Fibroblast of skin of left biceps (primary cell): ENCODE results near the gene ADAMTS2.

ENCODE experiments used
- DNase-seq, 2 experiments: peaks; one replicate each; pipeline ENCODE4 v3.0.0-alpha.2; 2013; ENCODE audit warnings: low read depth in 2 of 2

The ADAMTS2 gene

DNA sequence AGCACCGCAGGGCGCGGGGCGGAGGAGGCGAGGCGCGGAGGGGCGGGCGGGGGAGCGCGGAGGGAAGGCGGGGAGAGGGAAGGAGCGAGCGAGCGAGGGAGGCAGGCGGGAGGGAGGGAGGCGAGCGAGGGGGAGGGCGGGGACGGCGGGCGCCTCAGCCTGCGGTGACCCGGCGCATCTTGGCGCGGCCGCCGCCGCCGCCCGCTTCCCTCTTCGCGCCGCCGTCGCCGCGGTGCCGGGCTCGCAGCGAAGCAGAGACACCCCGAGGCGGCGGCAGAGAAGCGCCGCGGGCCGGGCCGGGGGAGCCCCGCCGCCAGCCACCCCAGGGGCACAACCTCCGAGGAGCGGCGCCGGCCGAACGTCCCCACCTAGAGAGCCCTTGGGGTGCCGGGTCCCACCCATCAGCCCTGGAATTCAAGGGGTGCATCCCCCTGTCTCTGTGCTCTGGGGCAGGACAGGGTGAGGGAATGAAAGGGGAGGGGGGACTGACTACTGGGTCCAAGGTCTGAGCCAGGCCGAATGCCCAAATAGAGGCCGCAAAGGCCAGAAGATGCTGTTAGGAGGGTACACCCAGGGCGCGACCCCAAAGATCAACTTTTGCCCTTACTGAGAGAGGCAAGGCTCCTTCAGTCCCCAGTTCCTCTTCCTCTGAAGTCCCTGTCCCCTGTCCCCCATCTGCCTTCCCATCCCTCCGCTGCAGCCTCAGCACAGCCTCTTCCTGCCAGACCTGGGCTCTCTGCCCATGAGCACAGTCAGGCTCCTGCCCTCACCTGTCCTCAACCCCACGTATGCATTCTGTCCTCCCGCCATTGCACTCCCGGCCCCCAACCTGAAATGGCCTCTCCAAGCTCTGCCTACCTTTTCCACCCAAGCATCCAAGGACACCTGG is at the start of gene ADAMTS2:
TSS of gene ADAMTS2 (minus strand) at position 29 of the 889 bp plus-strand sequence. CDS start 133 bp downstream, outside the sequence.
- peak in 1 of 2 experiments; percentile 21 for DNase-seq

DNA sequence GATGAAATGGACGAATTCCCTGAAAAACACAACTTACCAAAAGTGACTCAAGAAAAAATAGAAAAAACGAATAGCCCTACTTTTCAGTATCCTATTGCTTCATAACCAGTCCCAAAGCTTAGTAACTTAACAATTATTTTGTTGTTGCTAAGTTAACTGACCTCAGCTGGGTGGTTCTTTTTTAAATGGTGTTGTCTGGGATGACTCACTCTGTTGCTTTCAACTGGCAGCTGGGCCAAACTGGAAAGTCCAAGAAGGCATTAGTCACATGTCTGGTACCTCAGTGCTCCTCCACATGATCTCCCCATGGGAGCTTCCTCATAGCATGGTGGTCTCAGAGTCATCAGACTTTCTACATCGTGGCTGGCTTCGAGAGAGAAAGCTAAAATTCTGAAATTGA is 47.8 kb upstream of the ADAMTS2 start:
- no peak for DNase-seq

DNA sequence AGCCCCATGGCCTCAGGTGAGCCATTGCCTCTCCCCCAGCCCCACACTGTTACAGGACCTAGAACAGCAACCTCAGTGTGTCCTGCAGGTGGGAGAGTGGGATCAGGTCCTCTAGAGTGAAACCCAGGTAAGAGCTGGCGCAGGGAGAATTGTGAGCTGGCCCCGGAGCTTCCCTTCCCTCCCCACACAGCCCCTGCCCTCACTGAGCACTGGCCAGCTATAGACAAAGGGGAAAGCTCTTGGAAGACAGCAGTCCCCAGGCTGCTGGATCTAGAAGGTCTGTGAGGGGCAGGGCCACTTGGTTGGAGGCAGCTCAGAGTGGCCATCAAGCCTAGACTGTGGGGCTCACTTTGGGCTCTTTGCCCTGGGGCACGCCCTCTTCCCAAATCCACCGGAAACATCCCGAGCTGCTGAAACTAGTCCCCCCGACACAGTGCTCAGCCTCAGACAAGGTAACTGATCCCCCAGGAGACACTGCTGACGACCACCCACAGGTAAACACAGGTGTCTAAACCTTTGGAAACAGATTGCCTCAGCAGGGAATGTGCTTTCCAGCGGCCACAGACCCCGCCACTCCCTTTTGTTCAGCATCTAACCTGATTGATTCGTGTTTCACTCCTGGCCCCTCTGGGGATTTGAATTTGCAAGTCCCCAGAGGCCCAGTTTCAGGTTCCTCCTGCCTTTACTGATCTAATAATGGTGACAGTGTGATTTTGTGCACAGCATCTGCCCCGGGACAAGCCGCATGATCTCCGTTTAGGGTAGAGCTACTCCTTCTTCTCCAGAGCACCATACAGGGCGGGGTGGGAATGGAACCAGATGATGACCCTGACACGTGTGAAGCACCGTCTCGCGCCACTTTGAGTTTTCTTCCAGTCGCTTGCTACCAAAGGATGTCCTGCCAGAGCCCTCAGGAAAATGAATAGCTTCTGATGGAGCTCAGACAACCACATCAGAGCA is 42.2 kb upstream of the ADAMTS2 start:
- no peak for DNase-seq

DNA sequence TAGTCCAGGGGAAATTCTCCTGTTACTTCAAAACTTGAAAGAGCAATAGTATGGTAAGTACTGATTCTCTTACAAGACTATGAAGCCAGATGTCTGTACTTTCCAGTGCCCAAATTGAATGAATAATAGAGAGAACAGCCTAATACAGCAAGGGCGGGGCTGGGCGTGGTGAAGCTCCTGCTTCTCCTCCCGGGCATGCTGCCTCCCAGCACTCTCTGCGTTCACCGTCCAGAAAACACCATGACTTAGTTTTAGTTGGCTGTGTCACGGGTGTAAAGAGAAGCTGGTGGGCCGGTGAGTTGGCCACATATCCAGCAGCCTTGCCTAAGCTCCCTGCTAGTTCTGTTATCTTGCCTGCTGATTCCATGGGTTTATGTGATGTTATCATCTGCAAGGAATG is 40.7 kb upstream of the ADAMTS2 start:
- no peak for DNase-seq

- no peak for DNase-seq
Measured at GRCh38 chr5:179382486-179382885, 37.2 kb upstream of the ADAMTS2 start.

DNA sequence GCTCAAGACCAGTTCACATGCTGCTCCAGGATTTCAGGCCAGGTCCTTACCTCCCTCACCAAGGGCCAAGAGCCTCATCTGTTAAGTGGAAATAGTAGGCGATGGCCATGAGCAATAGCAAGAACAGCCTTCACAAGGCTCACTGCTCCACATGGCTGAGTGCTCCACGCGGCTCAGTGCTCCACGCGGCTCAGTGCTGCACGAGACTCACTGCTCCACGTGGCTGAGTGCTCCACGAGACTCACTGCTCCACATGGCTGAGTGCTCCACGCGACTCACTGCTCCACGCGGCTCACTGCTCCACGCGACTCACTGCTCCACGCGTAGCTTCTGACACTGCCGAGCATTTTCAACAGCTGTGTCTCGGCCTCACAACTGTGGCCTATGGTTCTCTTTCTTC is 36.4 kb upstream of the ADAMTS2 start:
- no peak for DNase-seq

DNA sequence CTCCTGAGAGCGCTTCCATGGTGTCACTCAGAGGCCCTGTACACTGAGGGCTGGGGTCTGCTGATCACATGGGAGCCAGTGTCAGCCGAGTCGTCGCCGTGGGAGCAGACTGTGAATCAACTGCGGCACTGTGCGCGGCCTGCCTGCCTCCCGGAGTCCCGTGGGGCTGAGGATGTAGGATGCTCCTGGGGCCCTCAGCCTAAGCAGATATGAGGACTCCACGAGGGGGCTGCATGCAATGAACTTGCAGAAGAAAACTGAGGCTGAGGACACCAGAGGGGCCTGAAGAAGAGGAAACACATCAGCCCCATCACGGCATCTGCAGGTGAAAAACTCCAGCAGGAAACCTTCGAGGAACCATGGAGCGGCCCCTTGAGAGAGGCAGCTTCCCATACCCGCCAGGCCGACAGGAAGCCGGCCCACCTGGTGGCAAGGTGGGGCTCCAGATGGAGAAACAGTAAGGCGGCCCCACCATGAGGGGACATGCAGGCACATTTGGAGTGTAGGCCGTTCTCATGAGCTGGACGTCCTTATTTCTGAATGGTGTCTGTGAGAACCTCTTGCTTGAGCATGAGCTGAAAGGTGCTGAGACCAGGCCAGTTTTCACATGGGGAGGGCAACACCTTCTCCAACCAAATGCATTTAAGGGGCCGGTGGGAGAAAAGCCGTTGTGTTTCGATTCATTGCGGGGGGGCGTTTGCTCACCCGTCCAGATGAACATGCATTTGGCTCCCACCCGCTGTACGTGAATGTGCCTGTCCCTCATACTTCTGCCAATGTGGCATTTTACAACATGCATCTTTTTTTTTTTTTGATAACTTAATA is 35.2 kb upstream of the ADAMTS2 start:
- no peak for DNase-seq

- no peak for DNase-seq
Measured at GRCh38 chr5:179379321-179379890, 34.1 kb upstream of the ADAMTS2 start.

DNA sequence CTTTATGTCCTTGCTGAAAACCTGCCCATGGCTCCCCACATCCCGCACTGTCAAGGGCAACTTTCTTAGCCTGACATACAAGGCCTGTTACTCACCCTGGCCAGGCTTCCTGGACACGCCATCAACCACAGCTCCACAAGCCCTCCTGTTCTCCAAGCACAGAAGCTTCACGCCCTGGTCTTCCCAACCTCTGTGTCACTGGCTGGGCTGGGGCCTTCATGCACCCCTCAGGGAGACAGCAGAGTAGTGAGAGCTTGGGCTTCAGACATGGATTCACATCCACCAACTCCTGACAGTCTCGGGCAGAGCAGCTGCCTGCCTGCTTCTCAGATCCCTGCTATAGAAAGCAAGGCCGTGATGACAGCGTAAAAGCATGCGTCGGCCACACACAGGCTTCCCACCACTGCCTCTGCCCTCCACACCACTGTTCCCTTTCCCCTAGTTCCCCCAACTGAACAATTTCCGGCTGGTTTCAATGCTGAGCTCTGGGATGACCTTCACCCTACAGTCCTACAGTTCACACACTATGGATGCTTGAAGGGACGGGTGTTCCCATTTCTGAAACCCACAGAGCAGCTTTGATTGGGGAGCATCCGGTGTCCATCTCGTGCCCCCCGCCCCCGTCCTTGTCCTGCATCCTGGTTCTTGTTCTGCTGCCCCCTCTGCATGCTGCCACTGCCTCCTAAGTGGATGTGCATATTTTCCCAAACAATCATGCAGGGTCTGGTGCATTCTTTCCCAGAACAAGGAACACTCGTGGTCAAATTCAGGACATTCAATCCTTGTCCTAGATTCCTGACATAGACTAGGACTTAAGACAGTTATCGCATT is 33.4 kb upstream of the ADAMTS2 start:
- DNase-seq = peak; percentile 45 to 47

DNA sequence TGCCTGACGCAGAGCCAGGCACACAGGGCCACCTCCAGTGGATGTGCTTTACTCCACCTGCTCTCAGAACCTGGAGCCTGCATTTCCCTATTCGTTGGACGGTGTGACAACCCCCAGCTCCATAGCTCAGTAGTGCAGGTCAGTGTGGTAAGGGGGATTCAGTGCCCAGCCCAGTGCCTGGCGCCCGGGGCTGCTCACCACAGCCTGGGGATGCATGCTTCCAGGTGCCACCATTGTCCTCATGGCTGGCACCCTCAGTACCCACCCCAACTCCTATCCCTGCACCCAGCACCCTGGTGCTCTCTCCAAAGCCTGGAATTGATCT is 32.8 kb upstream of the ADAMTS2 start:
- no peak for DNase-seq

- DNase-seq = no peak
Measured at GRCh38 chr5:179377421-179378115, 32.3 kb upstream of the ADAMTS2 start.

GRCh38 chr5:179376701-179377420 is 31.6 kb upstream of the ADAMTS2 start:
- DNase-seq = no peak

GRCh38 chr5:179375831-179376365 is 30.6 kb upstream of the ADAMTS2 start:
- DNase-seq = no peak

DNA sequence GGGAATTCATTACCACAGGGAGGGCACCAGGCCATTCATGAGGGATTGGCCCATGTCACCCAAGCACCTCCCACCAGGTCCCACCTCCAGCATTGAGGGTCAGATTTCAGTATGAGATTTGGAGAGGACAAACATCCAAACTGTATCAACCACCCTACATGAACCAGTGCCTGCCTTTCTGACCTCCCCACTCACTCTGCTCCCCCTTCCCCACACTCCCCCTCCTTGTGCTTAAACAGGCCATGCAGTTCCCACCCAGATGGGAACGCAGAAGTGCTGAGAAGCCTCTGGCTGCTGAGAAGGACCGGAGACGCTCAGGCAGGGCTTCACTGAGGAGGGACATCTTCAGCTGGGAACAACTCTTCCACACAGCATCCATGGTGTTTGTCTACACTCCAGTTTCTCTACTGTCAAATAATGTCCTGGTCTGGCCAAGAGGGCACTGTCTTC is 30.0 kb upstream of the ADAMTS2 start:
- DNase-seq = no peak

- no peak for DNase-seq
Measured at GRCh38 chr5:179374506-179375235, 29.4 kb upstream of the ADAMTS2 start.

GRCh38 chr5:179373961-179374505 is 28.8 kb upstream of the ADAMTS2 start:
- no peak for DNase-seq

DNA sequence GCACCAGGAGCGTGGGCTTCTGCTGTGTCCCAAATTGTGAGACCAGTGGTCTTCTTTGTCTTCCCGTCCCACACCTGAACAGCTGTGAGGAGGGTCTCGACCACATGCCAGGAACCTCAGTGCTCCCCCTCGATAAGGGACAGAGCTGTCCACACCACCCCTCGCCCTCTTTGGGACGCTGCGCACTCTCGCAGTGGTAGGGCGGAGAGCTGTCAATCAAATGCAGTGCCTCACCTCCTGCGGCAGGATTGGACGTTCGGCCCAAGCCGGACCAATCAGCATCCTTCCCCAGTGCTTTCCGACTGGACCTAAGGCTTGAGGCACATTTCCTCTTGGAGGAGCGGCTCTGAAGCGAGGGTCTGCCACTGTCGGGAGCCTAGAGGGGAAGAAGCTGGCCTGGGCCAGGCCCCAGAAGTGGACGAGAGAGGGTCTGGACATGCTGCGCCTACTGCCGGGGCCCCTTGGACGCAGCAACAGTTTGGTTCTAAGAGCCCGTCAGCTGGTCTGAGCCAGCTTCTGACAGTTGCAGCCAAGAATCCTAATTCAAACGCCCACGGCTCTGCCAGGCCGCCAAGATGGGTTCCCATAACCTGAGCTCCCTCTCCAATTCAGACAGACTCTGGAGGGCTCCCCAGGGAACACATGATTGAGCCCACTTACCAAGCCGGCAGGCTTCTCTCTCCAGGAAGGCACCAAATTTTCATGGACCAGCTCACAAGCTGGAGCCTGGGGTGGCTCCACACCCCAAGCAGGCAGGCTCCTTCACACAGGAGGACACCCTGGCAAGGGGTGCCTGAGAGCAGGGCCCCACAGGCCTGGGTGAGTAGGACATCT is 28.1 kb upstream of the ADAMTS2 start:
- DNase-seq = no peak
